ENCODE data around the gene FGF4.

DNA sequence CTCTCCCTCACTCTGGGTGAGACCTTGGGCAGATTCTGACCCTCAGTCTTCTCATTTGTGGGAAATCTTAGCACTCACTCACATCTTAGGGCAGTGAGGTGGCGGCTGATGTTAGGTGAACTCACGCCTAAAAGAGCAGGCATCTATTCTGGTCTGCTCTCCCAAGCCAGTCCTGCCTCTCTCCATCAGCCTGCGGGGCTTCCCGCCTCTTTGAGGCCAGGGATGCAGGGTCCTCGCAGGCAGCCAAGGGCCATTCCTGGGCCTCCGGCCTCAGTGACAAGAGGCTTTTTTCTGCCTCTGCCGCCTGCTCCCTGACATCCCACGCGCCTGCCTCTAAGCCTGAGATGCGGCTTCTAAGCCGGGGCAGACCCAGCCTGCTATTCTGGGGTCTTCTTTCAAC lies 13.8 kb upstream of the FGF4 start:
- no peak for TF ChIP-seq EZH2phosphoT487 (IDR thresholded peaks at IDR 0.05; ENCODE audit: borderline replicate concordance, low read length)
- TF ChIP-seq, protein P1, sequence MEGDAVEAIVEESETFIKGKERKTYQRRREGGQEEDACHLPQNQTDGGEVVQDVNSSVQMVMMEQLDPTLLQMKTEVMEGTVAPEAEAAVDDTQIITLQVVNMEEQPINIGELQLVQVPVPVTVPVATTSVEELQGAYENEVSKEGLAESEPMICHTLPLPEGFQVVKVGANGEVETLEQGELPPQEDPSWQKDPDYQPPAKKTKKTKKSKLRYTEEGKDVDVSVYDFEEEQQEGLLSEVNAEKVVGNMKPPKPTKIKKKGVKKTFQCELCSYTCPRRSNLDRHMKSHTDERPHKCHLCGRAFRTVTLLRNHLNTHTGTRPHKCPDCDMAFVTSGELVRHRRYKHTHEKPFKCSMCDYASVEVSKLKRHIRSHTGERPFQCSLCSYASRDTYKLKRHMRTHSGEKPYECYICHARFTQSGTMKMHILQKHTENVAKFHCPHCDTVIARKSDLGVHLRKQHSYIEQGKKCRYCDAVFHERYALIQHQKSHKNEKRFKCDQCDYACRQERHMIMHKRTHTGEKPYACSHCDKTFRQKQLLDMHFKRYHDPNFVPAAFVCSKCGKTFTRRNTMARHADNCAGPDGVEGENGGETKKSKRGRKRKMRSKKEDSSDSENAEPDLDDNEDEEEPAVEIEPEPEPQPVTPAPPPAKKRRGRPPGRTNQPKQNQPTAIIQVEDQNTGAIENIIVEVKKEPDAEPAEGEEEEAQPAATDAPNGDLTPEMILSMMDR (IDR thresholded peaks at IDR 0.05; ENCODE audit: low read depth, low read length, poor library complexity, severe bottlenecking): no peak
